Mesothelial cell of epicardium (in vitro differentiated cells): Measurements from ENCODE around the gene LAMTOR2. TPM values are rescaled to one million over a fixed set of nuclear protein-coding genes. Genes with fewer than 3 reads are reported as not detected.

Experiments
- DNase-seq, 2 experiments: peaks; one replicate each; pipeline ENCODE4 v3.0.0; 2021; ENCODE audit warnings: low spot score in 2 of 2; ENCODE audit not compliant: unreplicated experiment in 2 of 2
- H3K27ac Mint-ChIP-seq: 2 replicates; pipeline ENCODE4 v1.8.0; 2021; ENCODE audit warnings: mixed read lengths
- H3K27me3 Mint-ChIP-seq: 2 replicates; pipeline ENCODE4 v1.8.0; 2021; ENCODE audit warnings: low read depth, mixed read lengths
- H3K36me3 Mint-ChIP-seq: 2 replicates; pipeline ENCODE4 v1.8.0; 2021; ENCODE audit warnings: mixed read lengths
- H3K4me1 Mint-ChIP-seq: 2 replicates; pipeline ENCODE4 v1.8.0; 2021; ENCODE audit warnings: mixed read lengths
- H3K4me3 Mint-ChIP-seq: 2 replicates; pipeline ENCODE4 v1.8.0; 2021; ENCODE audit warnings: mild to moderate bottlenecking, moderate library complexity, mixed read lengths
- H3K9me3 Mint-ChIP-seq: 2 replicates; pipeline ENCODE4 v1.8.0; 2021; ENCODE audit warnings: mixed read lengths
- CTCF ChIP-seq: fragments of 200-600 bp; sonication (generic); IDR thresholded peaks from one replicate; pipeline ENCODE4 v1.5.0; 2021; ENCODE audit warnings: antibody characterized with exemption; ENCODE audit not compliant: unreplicated experiment
- total RNA-seq: library from RNA; stranded (reverse); gene quantifications from 3 replicates; pipeline ENCODE4 v1.2.1, GENCODE V29; 2021

The LAMTOR2 gene
- total RNA-seq, 1 donor from 2014 or later = 39.5 TPM

GRCh38 chr1:156102633-156103511, 48.3 kb downstream of the LAMTOR2 start:
- no peak for TF ChIP-seq CTCF
- peak overlapping the region; percentile 99 for H3K27ac Mint-ChIP-seq
- no peak overlapping the region for H3K4me3 Mint-ChIP-seq
- peaks cover 62% of the 10 kb centered on the region for H3K4me1 Mint-ChIP-seq
- H3K36me3 Mint-ChIP-seq = no peaks in the 10 kb centered on the region
- no peaks in the 10 kb centered on the region for H3K9me3 Mint-ChIP-seq
- no peak for DNase-seq
- H3K27me3 Mint-ChIP-seq = no peaks in the 10 kb centered on the region

- no peak for TF ChIP-seq CTCF
- Mint-ChIP-seq H3K4me3 (no peak overlapping the region), H3K4me1 (peaks cover 62% of the 10 kb centered on the region), H3K27ac (peak overlapping the region; percentile 99), H3K9me3 (no peaks in the 10 kb centered on the region), H3K27me3 (no peaks in the 10 kb centered on the region), H3K36me3 (no peaks in the 10 kb centered on the region)
- DNase-seq = no peak
These were observed 49.0 kb downstream of the LAMTOR2 start for GRCh38 chr1:156103521-156103947.

- H3K27me3 Mint-ChIP-seq = no peaks in the 10 kb centered on the region
- no peaks in the 10 kb centered on the region for H3K9me3 Mint-ChIP-seq
- H3K4me1 Mint-ChIP-seq = peaks cover 62% of the 10 kb centered on the region
- peak overlapping the region; percentile 29 for H3K4me3 Mint-ChIP-seq
- no peaks in the 10 kb centered on the region for H3K36me3 Mint-ChIP-seq
- no peak for TF ChIP-seq CTCF
- DNase-seq = peak in 1 of 2 experiments; percentile 78
- peak overlapping the region; percentile 99 for H3K27ac Mint-ChIP-seq
These were observed 49.7 kb downstream of the LAMTOR2 start for GRCh38 chr1:156104065-156104810.

GRCh38 chr1:156104861-156105832, 50.6 kb downstream of the LAMTOR2 start:
- peak overlapping the region; percentile 99 for H3K27ac Mint-ChIP-seq
- H3K27me3 Mint-ChIP-seq = no peaks in the 10 kb centered on the region
- H3K9me3 Mint-ChIP-seq = no peaks in the 10 kb centered on the region
- H3K4me3 Mint-ChIP-seq = peak overlapping the region; percentile 61
- H3K36me3 Mint-ChIP-seq = no peaks in the 10 kb centered on the region
- no peak for TF ChIP-seq CTCF
- no peak for DNase-seq
- peaks cover 62% of the 10 kb centered on the region for H3K4me1 Mint-ChIP-seq
